ENCODE data around the gene ARAP3.
"Not testable (repeated sequence)": the region's sequence is repeated elsewhere in the genome, so short reads cannot be mapped to it uniquely, and the experiment has no call there.

The ARAP3 gene, protein sequence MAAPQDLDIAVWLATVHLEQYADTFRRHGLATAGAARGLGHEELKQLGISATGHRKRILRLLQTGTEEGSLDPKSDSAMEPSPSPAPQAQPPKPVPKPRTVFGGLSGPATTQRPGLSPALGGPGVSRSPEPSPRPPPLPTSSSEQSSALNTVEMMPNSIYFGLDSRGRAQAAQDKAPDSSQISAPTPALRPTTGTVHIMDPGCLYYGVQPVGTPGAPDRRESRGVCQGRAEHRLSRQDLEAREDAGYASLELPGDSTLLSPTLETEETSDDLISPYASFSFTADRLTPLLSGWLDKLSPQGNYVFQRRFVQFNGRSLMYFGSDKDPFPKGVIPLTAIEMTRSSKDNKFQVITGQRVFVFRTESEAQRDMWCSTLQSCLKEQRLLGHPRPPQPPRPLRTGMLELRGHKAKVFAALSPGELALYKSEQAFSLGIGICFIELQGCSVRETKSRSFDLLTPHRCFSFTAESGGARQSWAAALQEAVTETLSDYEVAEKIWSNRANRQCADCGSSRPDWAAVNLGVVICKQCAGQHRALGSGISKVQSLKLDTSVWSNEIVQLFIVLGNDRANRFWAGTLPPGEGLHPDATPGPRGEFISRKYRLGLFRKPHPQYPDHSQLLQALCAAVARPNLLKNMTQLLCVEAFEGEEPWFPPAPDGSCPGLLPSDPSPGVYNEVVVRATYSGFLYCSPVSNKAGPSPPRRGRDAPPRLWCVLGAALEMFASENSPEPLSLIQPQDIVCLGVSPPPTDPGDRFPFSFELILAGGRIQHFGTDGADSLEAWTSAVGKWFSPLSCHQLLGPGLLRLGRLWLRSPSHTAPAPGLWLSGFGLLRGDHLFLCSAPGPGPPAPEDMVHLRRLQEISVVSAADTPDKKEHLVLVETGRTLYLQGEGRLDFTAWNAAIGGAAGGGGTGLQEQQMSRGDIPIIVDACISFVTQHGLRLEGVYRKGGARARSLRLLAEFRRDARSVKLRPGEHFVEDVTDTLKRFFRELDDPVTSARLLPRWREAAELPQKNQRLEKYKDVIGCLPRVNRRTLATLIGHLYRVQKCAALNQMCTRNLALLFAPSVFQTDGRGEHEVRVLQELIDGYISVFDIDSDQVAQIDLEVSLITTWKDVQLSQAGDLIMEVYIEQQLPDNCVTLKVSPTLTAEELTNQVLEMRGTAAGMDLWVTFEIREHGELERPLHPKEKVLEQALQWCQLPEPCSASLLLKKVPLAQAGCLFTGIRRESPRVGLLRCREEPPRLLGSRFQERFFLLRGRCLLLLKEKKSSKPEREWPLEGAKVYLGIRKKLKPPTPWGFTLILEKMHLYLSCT (N-terminal part only)

GRCh38 chr5:141681695-141682641 is at the start of gene ARAP3:
TSS of gene ARAP3 (minus strand) at chr5:141682230. CDS start at chr5:141680486, 1,744 bp downstream.
- DNase-seq = peak; percentile 12

- DNase-seq = peak; percentile 20
Measured at GRCh38 chr5:141729387-141730006, 47.5 kb upstream of the ARAP3 start.

DNA sequence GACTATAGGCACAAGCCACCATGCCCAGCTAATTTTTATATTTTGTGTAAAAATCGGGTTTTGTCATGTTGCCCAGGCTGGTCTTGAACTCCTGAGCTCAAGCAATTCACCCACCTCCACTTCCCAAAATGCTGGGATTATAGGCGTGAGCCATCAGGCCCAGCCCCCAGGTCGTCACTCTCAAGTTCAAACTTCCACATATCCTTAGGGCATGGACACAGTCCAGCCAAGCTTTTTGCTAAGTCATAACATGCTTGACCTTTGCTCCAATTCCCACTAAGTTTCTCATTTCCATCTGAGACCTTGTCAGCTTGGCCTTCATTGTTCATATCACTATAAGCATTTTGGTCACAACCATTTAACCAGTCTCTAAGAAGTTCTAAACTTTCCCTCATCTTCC is 43.9 kb upstream of the ARAP3 start:
- no peak for DNase-seq

- DNase-seq = not testable (repeated sequence)
Measured at GRCh38 chr5:141725174-141725573, 43.1 kb upstream of the ARAP3 start.

DNA sequence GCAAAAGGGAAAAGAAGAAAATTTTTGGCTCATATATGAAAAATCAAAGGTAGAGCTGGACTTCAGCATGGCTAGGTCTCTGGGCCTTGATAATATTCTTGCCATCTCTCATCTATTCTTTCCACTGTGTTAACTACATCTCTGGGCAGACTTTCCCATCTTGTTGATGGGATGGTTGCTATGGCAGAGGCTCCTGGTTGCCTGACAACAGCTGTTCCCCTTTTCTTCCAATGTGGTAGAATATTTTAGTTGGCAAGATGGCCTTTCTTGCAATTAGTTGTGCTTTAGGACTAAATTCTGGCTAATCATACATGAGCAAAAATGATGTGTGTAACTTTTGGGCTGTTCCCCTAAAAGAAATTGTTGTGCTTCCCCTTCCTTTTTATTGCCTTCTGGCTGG is 40.2 kb upstream of the ARAP3 start:
- DNase-seq = no peak

DNA sequence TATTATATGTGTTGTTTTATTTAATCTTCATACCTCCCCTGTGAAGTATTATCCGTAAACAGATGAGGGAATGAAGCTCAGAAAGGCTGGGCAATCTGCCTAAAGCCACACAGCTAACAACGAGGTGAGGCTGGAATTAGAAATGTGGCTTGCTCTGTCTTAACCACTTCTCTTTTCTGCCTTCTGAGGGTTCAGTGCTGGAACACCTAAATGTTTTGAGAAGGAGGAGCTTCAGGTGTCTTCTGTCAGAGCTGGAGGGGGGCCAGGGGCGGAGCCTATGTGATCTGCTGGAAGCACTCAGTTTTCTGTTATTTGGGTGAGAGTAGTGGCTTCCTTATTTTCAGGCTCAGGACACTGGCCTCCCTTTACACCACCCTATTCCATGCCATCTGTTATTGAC is 35.0 kb upstream of the ARAP3 start:
- DNase-seq = no peak

- DNase-seq = no peak
Measured at GRCh38 chr5:141716468-141716867, 34.4 kb upstream of the ARAP3 start.

DNA sequence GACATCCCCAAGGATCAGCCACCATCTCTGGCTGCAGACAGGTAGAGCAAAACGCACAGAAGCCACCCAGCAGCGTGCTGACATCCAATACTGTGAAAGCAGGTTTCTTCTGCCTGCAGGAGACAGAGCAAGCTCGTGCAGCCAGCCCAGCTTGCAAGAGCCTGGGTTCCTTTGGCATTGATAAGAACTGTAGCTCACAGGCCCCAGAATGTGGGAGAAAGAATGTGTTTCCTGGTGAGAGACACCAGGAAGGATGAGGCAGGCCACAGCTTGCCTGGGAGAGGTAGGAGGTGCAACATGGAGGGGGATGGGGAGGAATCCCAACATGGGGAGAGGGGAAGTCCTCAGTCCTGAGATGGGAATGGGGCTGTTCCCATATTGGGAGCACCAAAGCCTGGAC is 34.0 kb upstream of the ARAP3 start:
- no peak for DNase-seq

DNA sequence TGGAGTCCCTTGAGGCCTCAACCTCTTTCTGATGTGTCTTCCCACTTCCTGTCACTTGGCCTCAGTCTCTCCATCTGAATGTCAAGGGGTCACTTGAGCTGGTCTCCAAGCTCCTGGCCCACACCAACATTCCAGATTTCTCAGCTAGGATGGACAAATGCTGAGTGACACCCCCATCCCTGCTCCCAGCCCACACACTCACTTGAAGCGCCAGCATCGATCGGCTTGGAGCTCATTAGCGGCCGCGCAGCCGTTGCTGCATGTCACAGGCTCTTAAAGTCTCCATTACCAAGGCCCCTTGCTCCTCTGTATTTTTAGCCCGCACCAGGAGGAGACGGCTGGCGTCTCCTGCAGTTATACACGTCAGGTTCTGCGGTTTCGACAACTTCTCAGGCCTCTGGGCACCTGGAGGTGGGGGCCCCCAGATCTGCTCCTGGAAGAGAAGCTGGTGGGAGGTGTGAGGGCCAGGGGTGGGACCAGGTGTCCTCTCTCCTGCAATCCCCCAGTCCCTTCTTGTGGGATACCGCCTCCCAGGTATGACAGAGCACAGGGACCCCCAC is 33.4 kb upstream of the ARAP3 start:
- DNase-seq = no peak

DNA sequence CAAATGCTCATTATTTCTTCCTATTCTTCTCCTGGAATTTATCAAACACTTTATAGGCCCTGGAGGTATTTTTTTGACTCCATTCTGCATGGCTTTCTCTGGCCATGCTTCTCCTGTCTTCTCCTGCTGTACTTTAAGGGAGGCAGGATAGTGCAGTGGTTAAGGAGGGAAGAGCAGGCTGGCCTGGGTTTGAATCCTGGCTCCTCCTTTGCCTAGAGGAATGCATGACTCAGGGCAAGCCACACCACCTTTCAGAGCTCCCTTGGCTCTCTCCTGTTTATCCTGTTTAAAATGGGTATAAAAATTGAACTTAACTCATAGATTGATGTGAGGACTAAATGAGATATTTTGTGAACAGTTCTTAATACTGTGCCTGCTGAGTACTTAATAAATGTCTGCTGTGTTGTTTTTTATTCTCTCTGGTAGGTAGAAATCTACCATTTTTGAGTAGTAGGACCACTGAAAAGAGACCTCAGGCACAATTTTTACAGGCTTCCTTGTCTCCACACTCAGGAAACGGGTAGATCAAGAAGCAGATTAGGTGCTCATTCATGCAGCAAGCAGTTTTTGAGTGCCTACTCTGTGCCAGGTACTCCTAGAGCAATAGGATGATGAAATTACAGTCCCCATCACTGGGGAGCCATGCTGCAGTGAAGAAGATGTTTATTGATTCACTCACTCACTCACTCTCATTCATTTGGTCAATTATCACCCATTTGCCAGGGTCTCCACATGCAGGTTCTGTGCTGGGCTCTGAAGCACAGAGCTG is 32.7 kb upstream of the ARAP3 start:
- DNase-seq = no peak

GRCh38 chr5:141713616-141714309 is 31.7 kb upstream of the ARAP3 start:
- DNase-seq = no peak

- DNase-seq = no peak
Measured at GRCh38 chr5:141711687-141712086, 29.7 kb upstream of the ARAP3 start.

- DNase-seq = no peak
Measured at GRCh38 chr5:141709699-141710267, 27.8 kb upstream of the ARAP3 start.

- no peak for DNase-seq
Measured at GRCh38 chr5:141708016-141708415, 26.0 kb upstream of the ARAP3 start.

DNA sequence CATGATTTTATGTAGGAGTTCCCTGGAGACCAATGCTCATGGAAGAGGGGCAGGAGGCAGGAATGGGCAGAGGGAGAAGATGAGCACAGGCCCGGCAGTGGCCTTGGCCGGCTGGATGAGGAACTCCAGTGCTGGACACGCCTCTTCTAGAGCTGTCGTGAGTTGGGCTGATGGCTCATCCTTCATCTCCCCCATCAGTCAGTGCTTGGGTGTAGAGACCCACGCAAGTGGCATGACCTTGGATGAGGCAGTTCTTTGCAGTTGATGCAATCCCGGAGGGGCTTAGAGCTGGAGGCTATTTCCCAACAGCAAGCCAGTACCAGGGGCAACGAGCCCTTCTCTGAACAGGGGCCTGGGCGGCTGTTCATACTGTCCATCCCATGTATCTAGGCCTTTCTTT is 25.5 kb upstream of the ARAP3 start:
- no peak for DNase-seq

DNA sequence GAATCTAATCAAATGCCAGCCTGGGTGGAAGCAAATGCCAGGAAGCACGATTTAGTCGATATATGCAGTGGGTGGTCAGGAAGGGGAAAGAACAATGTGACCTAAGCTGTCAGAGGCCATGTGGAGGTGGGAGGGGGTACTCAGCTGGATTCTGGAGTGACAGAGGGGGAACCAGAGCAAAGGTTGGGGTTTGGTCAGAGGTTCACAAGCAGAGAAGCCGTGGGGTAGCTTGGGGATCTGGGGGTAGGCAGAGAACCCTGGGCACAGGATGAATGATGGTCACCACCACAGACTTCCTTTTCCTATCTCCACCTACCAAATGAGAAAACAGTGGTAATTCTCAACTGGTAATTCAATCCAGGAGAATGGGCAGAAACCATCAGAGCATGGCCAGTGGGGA is 24.1 kb upstream of the ARAP3 start:
- no peak for DNase-seq

- DNase-seq = no peak
Measured at GRCh38 chr5:141705469-141705868, 23.4 kb upstream of the ARAP3 start.

- DNase-seq = no peak
Measured at GRCh38 chr5:141704782-141705297, 22.8 kb upstream of the ARAP3 start.

DNA sequence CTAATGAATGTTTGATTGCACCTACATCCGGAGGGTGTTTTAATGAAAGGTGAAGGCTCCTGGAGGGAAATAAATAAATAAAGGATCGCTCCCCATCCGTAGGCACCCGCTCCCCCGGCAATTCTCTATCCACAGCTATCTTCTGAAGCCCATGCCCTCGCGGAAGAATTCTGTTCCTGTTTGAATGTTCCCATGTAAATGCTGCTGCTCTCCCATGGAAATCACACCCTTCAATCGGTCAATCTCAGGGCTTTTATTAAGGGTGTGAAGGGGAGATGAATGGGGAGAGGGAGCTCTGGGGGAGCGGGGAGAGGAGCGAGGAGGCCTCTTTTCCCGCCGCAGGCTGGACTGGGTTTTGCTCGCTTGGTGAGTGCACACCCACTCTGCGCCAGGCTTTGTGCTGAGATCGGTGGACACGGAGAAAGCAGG is 21.1 kb upstream of the ARAP3 start:
- DNase-seq = no peak

All from midbrain (tissue), 1 donor.